HuH-7 (cell line): ENCODE data around the gene RBPJL.
A peak's percentile ranks its signal among the peaks of the same experiment; 100 is the strongest.

Experiments
- DNase-seq: peaks from one replicate; pipeline ENCODE4 v3.0.0; 2011; ENCODE audit warnings: low spot score

Gene RBPJL

GRCh38 chr20:45317826-45318225, 11.2 kb downstream of the RBPJL start:
- DNase-seq = no peak

- no peak for DNase-seq
Observed at GRCh38 chr20:45318386-45318939, 11.8 kb downstream of the RBPJL start.

DNA sequence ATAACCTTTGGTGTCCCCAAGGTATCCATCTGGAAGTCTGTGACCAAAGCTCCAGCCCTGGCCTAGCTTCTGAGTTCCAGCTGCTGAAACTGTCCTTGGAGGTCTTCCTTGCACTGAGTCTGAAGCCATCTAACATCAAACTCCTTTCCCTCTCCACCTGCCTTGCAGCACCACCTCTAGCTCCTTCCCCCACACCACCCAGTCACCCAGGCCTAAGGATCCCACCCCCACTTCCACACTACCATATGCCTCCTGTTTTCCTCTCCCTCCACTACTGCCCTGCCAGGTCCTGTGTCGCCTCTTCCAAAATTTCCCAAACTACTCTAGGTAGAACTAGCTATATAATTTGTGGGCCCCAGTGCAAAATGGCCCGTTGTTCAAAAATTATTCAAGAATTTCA, 12.3 kb downstream of the RBPJL start:
- DNase-seq = no peak

DNA sequence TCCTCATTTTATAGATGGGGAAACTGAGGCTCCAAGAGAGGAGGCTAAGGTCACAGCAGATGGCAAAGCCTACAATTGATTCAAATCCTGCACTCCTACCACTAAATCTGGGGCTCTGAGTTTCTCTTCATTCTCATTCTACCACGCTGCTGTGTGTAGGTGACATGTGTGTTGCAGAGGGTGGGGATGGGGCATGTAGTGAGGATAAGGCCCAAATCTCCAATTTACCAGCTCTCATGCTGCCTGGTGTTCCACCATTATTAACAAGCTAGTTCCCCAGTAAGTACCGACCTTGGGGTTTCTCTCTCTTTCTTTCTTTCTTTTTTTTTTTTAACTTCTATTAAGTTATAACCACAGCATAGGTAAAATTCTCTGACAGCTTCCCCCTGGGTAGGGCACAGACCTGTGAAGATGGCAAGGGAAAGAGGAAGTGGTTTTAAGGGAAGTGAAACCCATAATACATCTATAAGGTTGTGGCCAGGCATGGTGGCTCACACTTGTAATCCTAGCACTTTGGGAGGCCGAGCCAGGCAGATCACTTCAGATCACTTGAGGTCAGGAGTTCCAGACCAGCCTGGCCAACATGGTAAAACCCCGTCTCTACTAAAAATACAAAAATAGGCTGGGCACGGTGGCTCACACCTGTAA, 14.4 kb downstream of the RBPJL start:
- DNase-seq = no peak

DNA sequence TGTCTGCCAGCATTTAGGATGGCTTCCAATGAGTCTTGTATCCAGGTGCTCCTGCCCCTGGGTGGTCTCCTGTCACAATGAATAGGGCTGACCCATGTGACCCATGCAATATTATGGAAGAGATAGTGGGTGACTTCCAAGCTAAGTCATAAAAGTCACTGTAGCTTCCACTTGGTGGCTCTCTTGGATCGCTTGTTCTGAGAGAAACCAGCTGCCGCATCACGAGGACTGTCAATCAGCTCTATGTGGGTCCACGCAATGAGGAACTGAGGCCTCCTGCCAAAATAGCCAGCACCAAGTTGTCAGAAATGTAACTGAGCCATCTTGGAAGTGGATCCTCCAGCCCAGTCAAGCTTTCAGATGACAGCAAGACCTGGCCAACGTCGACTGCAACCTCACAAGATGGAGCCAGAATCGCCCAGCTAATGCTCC, 16.3 kb downstream of the RBPJL start:
- peak; percentile 72 for DNase-seq

DNA sequence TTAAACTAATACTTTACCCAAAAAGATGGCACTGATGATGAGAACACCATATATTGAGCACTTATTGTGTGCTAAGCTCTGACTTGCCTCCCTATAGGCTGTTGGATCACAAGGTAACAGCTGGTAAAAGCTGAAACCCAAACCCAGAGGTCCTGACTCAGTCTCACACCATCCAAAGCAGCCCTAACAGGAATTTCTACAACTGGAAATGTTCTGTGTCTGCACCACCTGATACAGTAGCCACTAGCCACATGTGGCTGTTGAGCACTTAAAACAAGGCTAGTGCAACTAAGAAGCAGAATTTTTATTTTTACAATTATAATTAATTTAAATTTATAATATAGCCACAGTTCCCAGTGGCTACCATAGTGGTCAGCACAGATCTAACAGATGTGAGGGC, 17.1 kb downstream of the RBPJL start:
- no peak for DNase-seq

DNA sequence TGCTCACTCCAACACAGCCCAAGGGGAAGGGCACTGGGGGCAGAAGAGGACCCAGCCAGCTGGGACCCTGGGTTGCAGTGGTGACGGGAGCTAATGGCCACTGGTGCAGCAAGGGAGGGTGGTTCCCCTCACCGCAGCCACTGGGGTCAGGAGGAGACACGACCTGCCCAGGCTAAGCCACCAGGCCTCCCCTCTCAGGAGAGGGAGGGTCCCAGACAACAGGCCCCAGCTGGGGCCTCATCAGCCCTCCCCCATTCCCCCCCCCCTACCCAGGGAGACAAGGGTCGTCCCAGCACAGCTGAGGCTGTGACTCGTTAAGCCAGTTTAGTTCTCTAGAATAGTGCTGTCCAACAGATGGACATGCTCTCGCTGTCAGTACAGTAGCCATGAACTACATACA, 18.7 kb downstream of the RBPJL start:
- DNase-seq = no peak

DNA sequence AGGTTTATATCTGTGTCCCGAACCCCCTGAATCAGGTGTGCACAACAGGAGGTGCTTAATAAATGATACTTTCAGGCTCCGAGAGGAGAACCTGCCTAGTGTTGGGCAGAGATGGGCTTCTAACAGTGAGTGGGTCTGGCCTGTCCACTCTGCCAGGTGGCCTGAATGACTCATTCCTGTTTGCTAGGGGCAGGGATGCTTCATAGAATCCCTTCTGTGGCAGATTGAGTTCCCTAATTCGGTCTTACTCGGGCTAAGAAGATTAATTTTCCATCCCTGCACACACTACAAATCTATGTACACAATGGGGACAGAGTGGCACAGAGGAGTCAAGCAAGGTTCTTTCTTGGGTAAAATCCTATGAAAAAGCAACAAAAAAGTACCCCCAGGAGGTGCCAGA, 21.8 kb downstream of the RBPJL start:
- no peak for DNase-seq

DNA sequence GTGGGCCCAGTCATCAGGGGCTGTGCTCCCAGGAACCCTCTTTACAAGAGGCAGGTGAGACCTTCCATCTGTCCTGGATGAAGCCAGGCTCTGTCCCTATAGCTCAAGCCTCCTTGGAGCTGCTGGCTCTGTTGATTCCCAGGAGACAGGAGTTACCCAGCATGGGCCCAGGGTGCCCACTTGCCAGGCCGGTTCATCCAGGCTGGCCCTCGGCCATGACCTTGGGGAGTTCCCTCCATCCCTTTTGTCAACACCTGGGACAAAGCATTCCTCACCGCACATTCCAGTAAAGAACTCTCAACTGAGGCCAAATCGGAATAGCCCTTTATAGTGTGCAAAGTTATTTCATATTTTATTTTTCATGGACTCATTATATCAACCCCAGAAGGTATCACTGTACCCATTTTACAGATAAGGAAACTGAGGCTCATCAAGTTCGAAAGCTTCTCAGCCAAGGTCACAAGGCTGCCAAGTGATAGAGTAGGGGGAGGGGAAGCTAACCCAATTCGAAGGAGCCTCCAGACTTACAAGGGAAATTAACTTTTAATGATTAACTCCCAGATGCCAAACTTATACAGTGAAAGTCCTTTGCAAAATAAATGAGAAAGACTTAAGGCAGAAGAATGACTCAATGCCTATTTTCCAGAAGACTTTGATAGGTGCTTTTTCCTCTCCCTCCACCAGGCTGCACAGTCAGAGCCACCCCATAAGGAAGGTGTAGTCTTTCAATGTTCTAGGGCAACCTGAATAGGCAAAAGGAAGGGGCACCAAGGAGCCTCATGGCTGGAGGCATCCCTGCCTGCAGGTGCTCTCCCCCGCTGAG, 23.1 kb downstream of the RBPJL start:
- DNase-seq = no peak

DNA sequence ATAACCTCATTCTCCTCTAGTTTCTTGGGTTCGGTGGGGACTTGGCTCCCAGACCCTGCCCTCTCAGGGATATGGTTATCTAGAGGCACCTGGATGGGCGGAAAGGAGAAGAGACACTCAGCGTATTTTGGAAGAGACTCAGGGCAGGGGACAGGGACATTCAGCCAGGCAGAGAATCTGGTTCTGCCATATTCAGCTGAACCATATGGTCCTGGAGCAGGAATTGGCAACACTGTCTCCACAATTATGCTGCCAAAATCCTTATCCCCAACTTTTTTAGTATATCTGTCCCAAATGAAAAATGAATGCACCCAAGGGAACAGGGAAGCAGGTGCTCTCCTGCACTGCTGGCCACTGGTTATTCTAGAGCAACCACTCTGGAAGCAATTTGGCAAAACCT, 23.8 kb downstream of the RBPJL start:
- DNase-seq = no peak

DNA sequence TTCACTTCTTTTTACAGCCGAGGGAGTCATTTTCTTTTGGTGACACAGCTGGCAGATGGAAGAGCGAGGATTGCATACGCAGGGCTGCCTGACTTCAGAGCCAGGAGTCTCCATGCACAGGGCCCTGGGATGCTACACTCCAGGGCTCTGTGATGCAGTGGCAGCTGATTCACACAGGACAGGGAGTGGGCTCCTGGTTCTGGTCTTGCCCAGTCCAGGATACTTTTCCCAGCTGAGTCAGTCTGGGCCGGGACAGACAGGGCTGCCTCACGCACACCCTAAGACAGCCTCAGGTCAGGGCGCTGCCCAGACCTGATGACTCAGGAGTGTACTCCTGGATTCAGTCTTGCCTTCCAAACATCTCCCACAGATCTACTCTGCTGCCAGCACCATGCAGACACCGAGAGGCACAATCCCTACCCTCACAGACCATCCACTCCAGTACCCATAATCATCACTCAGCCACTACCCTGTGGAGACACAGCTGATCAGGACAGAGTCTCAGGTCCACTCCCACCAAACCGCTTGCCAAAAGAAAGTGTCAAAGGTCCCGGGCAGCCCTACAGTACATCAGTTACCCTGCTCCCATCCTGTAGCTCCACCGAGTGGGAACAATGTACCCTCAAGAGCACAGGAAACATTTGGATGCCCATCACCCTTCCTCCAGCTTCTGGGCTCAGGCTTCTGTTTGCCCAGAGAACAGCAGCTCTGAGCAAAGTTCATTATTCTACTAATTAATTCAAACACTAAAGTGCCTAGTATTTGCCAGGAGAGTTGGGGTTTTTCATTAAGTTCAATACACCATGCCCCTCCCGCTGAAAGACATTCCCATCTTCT, 30.1 kb downstream of the RBPJL start:
- DNase-seq = no peak

GRCh38 chr20:45337367-45338120, 30.9 kb downstream of the RBPJL start:
- DNase-seq = no peak

GRCh38 chr20:45338121-45339030, 31.7 kb downstream of the RBPJL start:
- DNase-seq = no peak

GRCh38 chr20:45339084-45339483, 32.4 kb downstream of the RBPJL start:
- DNase-seq = no peak

- no peak for DNase-seq
Observed at GRCh38 chr20:45339799-45340198, 33.2 kb downstream of the RBPJL start.

- DNase-seq = no peak
Observed at GRCh38 chr20:45340236-45340847, 33.7 kb downstream of the RBPJL start.

- DNase-seq = no peak
Observed at GRCh38 chr20:45340951-45341350, 34.3 kb downstream of the RBPJL start.

DNA sequence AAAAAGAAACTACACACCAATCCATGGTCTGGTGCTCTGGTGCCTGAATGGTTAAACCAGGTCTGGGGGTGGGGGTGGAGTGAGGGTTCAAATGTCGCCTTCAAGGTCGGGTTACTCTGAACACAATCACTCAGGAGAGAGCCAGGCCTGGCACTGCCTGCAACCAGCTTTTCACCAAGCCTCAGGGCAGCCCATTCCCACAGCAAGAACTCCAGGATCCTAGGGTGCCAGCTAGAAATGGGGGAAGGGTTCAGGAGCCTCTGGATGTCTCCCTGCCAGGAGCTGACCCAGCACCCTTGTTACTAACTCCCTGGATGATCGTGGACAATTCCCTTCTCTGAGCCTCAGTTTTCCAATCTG, 34.9 kb downstream of the RBPJL start:
- DNase-seq = no peak

DNA sequence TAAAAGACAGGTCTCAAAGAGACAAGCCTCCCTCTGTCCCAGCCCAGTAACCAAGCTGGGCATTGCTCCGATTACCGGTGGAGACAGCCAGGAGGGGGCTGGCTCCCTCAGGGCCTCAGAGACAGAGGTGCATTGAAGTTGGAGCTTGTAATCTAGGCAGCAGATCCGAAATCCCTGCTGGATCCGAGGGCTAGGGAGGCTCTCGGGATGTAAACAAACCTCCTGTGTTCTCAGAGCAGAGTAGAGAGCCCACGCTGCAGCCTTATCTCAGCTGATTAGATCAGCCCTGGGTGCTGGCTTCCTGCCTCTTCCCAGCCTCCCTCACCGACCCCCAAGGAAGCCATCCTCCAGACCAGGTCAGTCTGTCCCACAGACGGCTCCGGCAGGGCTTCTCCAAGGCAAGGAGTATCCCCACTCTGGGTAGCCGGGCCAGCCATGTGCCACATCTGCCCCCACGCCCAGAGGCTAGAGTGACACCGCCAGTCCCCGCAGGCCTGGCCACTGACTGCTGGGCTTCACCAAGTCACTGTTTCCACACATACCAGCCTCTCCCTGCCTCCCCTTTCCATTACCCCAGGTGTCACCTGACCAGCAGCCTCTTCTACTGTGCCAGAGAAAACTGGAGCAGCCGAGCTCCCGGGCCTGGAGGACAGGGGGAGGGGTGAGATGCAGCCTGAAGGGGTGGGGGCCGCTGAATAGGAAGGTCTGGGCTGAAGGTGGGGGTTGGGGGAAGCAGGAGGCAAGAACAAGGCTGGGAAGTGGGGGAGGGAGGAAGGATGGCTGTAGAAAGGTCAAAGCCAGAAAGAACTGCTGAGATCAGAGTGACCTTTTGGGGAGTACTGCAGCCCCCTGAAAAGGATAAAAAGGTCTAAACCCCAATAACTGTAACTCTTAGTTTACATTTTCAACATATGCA, 35.6 kb downstream of the RBPJL start:
- DNase-seq = no peak
